WTC11 (cell line): Measurements from ENCODE around the gene OR2K2. TPM values are rescaled to one million over a fixed set of nuclear protein-coding genes. Genes with fewer than 3 reads are reported as not detected.

Experiments used
- ATAC-seq: fragments of 200-7000 bp; cut with Tn5 transposase; 2 replicates; pipeline ENCODE4 v1.10.0; 2021; ENCODE audit warnings: mild to moderate bottlenecking, moderate library complexity
- CTCF ChIA-PET: fragments of 300-600 bp; sonication (Branson Sonifier 250); formaldehyde crosslinking; loops from one replicate; lab custom pipeline; 2021; ENCODE audit warnings: antibody characterized with exemption; lab: Charles Lee
- POLR2A ChIA-PET: fragments of 350-600 bp; sonication (Branson Sonifier 250); formaldehyde crosslinking; loops from one replicate; lab custom pipeline; 2021; ENCODE audit warnings: antibody characterized with exemption; lab: Charles Lee
- DNase-seq: peaks from one replicate; pipeline ENCODE4 v3.0.0; 2021; ENCODE audit warnings: low spot score
- H3K27ac Mint-ChIP-seq: 2 replicates; pipeline ENCODE4 v1.8.0; 2021; ENCODE audit warnings: mixed read lengths
- H3K27me3 Mint-ChIP-seq: 2 replicates; pipeline ENCODE4 v1.8.0; 2021; ENCODE audit warnings: low read depth, mild to moderate bottlenecking, moderate library complexity, mixed read lengths
- H3K36me3 Mint-ChIP-seq: 2 replicates; pipeline ENCODE4 v1.8.0; 2021; ENCODE audit warnings: mixed read lengths
- H3K4me1 Mint-ChIP-seq: 2 replicates; pipeline ENCODE4 v1.8.0; 2022; ENCODE audit warnings: mixed read lengths
- H3K4me3 Mint-ChIP-seq: 2 replicates; pipeline ENCODE4 v1.8.0; 2021; ENCODE audit warnings: mild to moderate bottlenecking, moderate library complexity, mixed read lengths
- H3K9me3 Mint-ChIP-seq: 2 replicates; pipeline ENCODE4 v1.8.0; 2021; ENCODE audit warnings: mixed read lengths
- ATF2 ChIP-seq: sonication (generic); formaldehyde crosslinking; IDR thresholded peaks from 2 replicates; pipeline ENCODE4 v1.8.1; 2022; ENCODE audit warnings: low read depth, missing genetic modification reagents, borderline replicate concordance
- CTCF ChIP-seq: fragments of 200-600 bp; IDR thresholded peaks from 2 replicates; pipeline ENCODE4 v1.8.0; 2022; ENCODE audit warnings: antibody characterized with exemption
- HMGXB4 ChIP-seq: sonication (generic); formaldehyde crosslinking; IDR thresholded peaks from 2 replicates; pipeline ENCODE4 v1.8.1; 2023; ENCODE audit warnings: mild to moderate bottlenecking, moderate library complexity, missing genetic modification reagents
- MYBL2 ChIP-seq: sonication (generic); formaldehyde crosslinking; IDR thresholded peaks from 2 replicates; pipeline ENCODE4 v1.8.1; 2023; ENCODE audit warnings: mild to moderate bottlenecking, moderate library complexity, missing genetic modification reagents
- NFATC4 ChIP-seq: fragments of 250-450 bp; sonication (Bioruptor Pico); IDR thresholded peaks from 2 replicates; pipeline ENCODE4 v1.9.0; 2021; ENCODE audit warnings: mild to moderate bottlenecking
- PREB ChIP-seq: sonication (generic); formaldehyde crosslinking; IDR thresholded peaks from 2 replicates; pipeline ENCODE4 v1.8.1; 2022; ENCODE audit warnings: mild to moderate bottlenecking, missing genetic modification reagents, moderate library complexity, borderline replicate concordance
- RELA ChIP-seq: sonication (generic); formaldehyde crosslinking; IDR thresholded peaks from 2 replicates; pipeline ENCODE4 v1.8.1; 2022; ENCODE audit warnings: missing genetic modification reagents, mild to moderate bottlenecking, borderline replicate concordance
- RORB ChIP-seq: fragments of 250-450 bp; sonication (Bioruptor Pico); IDR thresholded peaks from 2 replicates; pipeline ENCODE4 v1.9.0; 2021; ENCODE audit warnings: mild to moderate bottlenecking
- TEAD4 ChIP-seq: sonication (generic); formaldehyde crosslinking; IDR thresholded peaks from 2 replicates; pipeline ENCODE4 v1.8.0; 2022; ENCODE audit warnings: mild to moderate bottlenecking, missing genetic modification reagents
- ZBTB21 ChIP-seq: sonication (generic); formaldehyde crosslinking; IDR thresholded peaks from 2 replicates; pipeline ENCODE4 v1.8.1; 2023; ENCODE audit warnings: mild to moderate bottlenecking, missing genetic modification reagents, borderline replicate concordance
- ZBTB43 ChIP-seq: sonication (generic); formaldehyde crosslinking; IDR thresholded peaks from 2 replicates; pipeline ENCODE4 v1.8.1; 2023; ENCODE audit warnings: mild to moderate bottlenecking, missing genetic modification reagents
- ZMAT4 ChIP-seq: fragments of 250-450 bp; sonication (Bioruptor Pico); IDR thresholded peaks from 2 replicates; pipeline ENCODE4 v1.9.0; 2021; ENCODE audit warnings: mild to moderate bottlenecking
- ZNF121 ChIP-seq: sonication (generic); formaldehyde crosslinking; IDR thresholded peaks from 2 replicates; pipeline ENCODE4 v1.8.0; 2023; ENCODE audit warnings: missing genetic modification reagents
- ZNF232 ChIP-seq: sonication (generic); formaldehyde crosslinking; IDR thresholded peaks from 2 replicates; pipeline ENCODE4 v1.8.0; 2022; ENCODE audit warnings: mild to moderate bottlenecking, missing genetic modification reagents
- ZNF532 ChIP-seq: fragments of 250-450 bp; sonication (Bioruptor Pico); IDR thresholded peaks from 2 replicates; pipeline ENCODE4 v1.9.0; 2021; ENCODE audit warnings: mild to moderate bottlenecking, borderline replicate concordance
- total RNA-seq: library from RNA; stranded (reverse); gene quantifications from 3 replicates; pipeline ENCODE4 v1.2.3, GENCODE V29; 2021

Gene OR2K2
- total RNA-seq, 1 experiment from 2014 or later, result not detected

GRCh38 chr9:111301195-111301594 is 28.8 kb downstream of the OR2K2 start:
- H3K4me1 Mint-ChIP-seq, result peaks cover 15% of the 10 kb centered on the region
- no peaks in the 10 kb centered on the region for H3K27me3 Mint-ChIP-seq
- CTCF ChIA-PET, result no interaction called here

More at GRCh38 chr9:111301195-111301594, 28.8 kb downstream of the OR2K2 start:
- H3K27ac Mint-ChIP-seq, result no peak overlapping the region
- POLR2A ChIA-PET, result interaction anchor here (0.6 kb wide), 1 partner anchor 392 kb away, joined by 5 read pairs; no protein-coding TSS in a partner anchor
- no peak overlapping the region for H3K4me3 Mint-ChIP-seq
- DNase-seq, result no peak
- no peak for ATAC-seq
- peaks cover 12% of the 10 kb centered on the region for H3K9me3 Mint-ChIP-seq
- no peak for TF ChIP-seq ZBTB21 (CRISPR knock-in tag)
- no peak for TF ChIP-seq ZMAT4
- TF ChIP-seq RELA (CRISPR knock-in tag), result no peak
- no peak for TF ChIP-seq HMGXB4 (CRISPR knock-in tag)
- TF ChIP-seq ZBTB43, result no peak
- TF ChIP-seq NFATC4 (CRISPR knock-in tag), result no peak
- TF ChIP-seq ZNF232 (CRISPR knock-in tag), result no peak
- TF ChIP-seq ZNF121 (CRISPR knock-in tag), result no peak
- TF ChIP-seq CTCF, result no peak
- TF ChIP-seq RORB (CRISPR knock-in tag), result no peak
- no peak for TF ChIP-seq ZNF532
- TF ChIP-seq PREB (CRISPR knock-in tag), result no peak
- TF ChIP-seq MYBL2 (CRISPR knock-in tag), result no peak
- TF ChIP-seq TEAD4 (CRISPR knock-in tag), result no peak
- TF ChIP-seq ATF2 (CRISPR knock-in tag), result no peak
- TF ChIP-seq, all 79 proteins: peak for 0
- peaks cover 5% of the 10 kb centered on the region for H3K36me3 Mint-ChIP-seq
